ENCODE data around the gene LNX1. TPM values are rescaled to one million over a fixed set of nuclear protein-coding genes. Genes with fewer than 3 reads are reported as not detected.

LNX1 gene
- total RNA-seq (2022; extraction: Qiagen RNA extraction; ENCODE audit: low read depth) = 0.06 to 0.13 TPM in 2 of 5 replicates, not detected in the others

DNA sequence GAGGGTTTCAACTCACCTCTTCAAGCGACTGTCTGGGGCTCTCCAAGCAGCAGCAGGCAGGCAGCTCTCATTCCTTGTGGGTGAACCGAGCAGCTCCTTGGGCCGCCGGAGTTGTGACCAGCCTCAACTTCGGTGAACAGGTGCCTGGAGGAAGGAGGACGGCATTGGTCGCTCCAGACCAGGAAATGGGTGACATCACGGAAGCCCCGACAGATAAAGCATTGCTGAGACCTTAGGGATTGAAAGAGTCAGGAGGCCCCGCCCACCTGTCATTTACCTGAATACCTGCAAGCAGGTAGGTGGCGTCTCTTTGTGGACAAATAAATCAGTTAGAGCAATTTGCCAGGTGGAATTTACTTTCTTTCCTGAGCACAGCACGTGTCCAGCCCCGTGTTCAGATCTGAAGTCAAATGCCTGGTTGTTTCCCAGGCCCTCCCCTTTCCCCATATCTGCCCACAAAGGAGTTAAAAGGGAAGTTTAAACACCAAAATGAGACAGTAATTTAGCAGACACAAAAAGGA is at the start of gene LNX1:
Gene LNX1, minus strand, starts transcription at position 115 of the 521 bp plus-strand sequence. CDS start 17,484 bp downstream, outside the sequence.

Other genes starting within 250 kb of the LNX1 start
- gene SCFD2, start 225.4 kb downstream of the LNX1 start, total RNA-seq (2022; extraction: Qiagen RNA extraction; ENCODE audit: low read depth) = 6.5 to 8.1 TPM (median 7.4 TPM) in 5 replicates
- 30.7 to 52.6 TPM (median 32.9 TPM) in 5 replicates for gene FIP1L1, start 213.8 kb downstream of the LNX1 start, total RNA-seq (2022; extraction: Qiagen RNA extraction; ENCODE audit: low read depth)